GM19351 (cell line): ENCODE results near the gene AFAP1.
A peak's percentile ranks its signal among the peaks of the same experiment; 100 is the strongest.

Experiments
- ATAC-seq: cut with Tn5 transposase; IDR thresholded peaks from one replicate; pipeline ENCODE4 v1.9.1; 2021; ENCODE audit warnings: mild to moderate bottlenecking, moderate library complexity; ENCODE audit not compliant: unreplicated experiment

AFAP1 gene

GRCh38 chr4:7792616-7793015 lies 147.0 kb downstream of the AFAP1 start:
- peak; percentile 86 for ATAC-seq

- no peak for ATAC-seq
Measured at GRCh38 chr4:7790999-7791398, 148.7 kb downstream of the AFAP1 start.

GRCh38 chr4:7790023-7790422 lies 149.6 kb downstream of the AFAP1 start:
- ATAC-seq: no peak

GRCh38 chr4:7788694-7789425 lies 150.8 kb downstream of the AFAP1 start:
- ATAC-seq: no peak

GRCh38 chr4:7788193-7788592 lies 151.5 kb downstream of the AFAP1 start:
- no peak for ATAC-seq

GRCh38 chr4:7787681-7788141 lies 151.9 kb downstream of the AFAP1 start:
- ATAC-seq: no peak

GRCh38 chr4:7787067-7787466 lies 152.6 kb downstream of the AFAP1 start:
- no peak for ATAC-seq

- no peak for ATAC-seq
Measured at GRCh38 chr4:7786517-7786916, 153.1 kb downstream of the AFAP1 start.

GRCh38 chr4:7786040-7786439 lies 153.6 kb downstream of the AFAP1 start:
- ATAC-seq: no peak

- ATAC-seq: no peak
Measured at GRCh38 chr4:7785017-7785416, 154.6 kb downstream of the AFAP1 start.

GRCh38 chr4:7784131-7784870 lies 155.4 kb downstream of the AFAP1 start:
- no peak for ATAC-seq

GRCh38 chr4:7783541-7783940 lies 156.1 kb downstream of the AFAP1 start:
- no peak for ATAC-seq

GRCh38 chr4:7782783-7783182 lies 156.9 kb downstream of the AFAP1 start:
- peak; percentile 66 for ATAC-seq

GRCh38 chr4:7781993-7782392 lies 157.7 kb downstream of the AFAP1 start:
- no peak for ATAC-seq

- ATAC-seq: no peak
Measured at GRCh38 chr4:7781366-7781765, 158.3 kb downstream of the AFAP1 start.

GRCh38 chr4:7780751-7781348 lies 158.8 kb downstream of the AFAP1 start:
- ATAC-seq: no peak

- ATAC-seq: no peak
Measured at GRCh38 chr4:7779432-7779768, 160.3 kb downstream of the AFAP1 start.

GRCh38 chr4:7778510-7779431 lies 160.9 kb downstream of the AFAP1 start:
- ATAC-seq: no peak

GRCh38 chr4:7777871-7778509 lies 161.7 kb downstream of the AFAP1 start:
- ATAC-seq: no peak

GRCh38 chr4:7777017-7777710 lies 162.5 kb downstream of the AFAP1 start:
- ATAC-seq: no peak
